Astrocyte (in vitro differentiated cells and primary cell): ENCODE data around the gene GMCL2.

Experiments used
- EZH2 ChIP-seq: IDR thresholded peaks from 2 replicates; pipeline ENCODE4 v1.6.1; 2012; ENCODE audit warnings: mild to moderate bottlenecking, low read length, inconsistent platforms; ENCODE audit not compliant: insufficient read depth
- TF ChIP-seq, protein P1 (sequence below): IDR thresholded peaks from 2 replicates; pipeline ENCODE4 v1.5.1; 2011; ENCODE audit warnings: low read depth, mild to moderate bottlenecking, inconsistent platforms, low read length, moderate library complexity; ENCODE audit not compliant: insufficient read depth

DNA sequence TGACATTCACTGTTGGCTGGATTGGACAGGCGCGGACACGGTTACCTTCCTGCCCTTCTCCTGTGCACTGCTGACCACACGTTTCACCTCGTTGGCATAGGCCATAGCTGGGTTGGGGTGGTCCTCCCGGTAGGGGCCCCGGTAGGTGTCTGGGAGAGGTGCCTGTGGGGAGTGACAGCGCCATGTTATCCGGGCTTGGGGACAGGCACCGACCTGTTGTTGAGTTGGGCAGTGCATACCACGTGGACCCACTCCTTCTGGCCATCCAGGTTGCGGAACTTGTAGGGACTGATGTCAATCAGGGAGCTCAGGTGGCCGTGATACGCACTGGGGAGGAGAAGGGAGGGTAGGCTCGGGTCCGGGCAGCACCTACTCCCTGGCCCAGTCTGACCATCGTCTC is 37.2 kb upstream of the GMCL2 start:
- no peak for TF ChIP-seq EZH2
- TF ChIP-seq, protein P1, sequence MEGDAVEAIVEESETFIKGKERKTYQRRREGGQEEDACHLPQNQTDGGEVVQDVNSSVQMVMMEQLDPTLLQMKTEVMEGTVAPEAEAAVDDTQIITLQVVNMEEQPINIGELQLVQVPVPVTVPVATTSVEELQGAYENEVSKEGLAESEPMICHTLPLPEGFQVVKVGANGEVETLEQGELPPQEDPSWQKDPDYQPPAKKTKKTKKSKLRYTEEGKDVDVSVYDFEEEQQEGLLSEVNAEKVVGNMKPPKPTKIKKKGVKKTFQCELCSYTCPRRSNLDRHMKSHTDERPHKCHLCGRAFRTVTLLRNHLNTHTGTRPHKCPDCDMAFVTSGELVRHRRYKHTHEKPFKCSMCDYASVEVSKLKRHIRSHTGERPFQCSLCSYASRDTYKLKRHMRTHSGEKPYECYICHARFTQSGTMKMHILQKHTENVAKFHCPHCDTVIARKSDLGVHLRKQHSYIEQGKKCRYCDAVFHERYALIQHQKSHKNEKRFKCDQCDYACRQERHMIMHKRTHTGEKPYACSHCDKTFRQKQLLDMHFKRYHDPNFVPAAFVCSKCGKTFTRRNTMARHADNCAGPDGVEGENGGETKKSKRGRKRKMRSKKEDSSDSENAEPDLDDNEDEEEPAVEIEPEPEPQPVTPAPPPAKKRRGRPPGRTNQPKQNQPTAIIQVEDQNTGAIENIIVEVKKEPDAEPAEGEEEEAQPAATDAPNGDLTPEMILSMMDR: no peak
